Caco-2 (cell line): ENCODE measurements around the gene IGFBP6. TPM values are rescaled to one million over a fixed set of nuclear protein-coding genes. Genes with fewer than 3 reads are reported as not detected.

Experiments used
- BruUV-seq: library from RNA; stranded (reverse); fragments of 400-500 nt; replicated peaks from 2 replicates; lab custom pipeline; 2021; lab: Mats Ljungman, UMichigan
- CTCF ChIA-PET: fragments of 300-600 bp; sonication (Branson Sonifier 250); formaldehyde crosslinking; loops from one replicate; lab custom pipeline; 2022; ENCODE audit warnings: antibody characterized with exemption; lab: Charles Lee
- POLR2A ChIA-PET: fragments of 300-600 bp; sonication (Branson Sonifier 250); formaldehyde crosslinking; loops from one replicate; lab custom pipeline; 2022; ENCODE audit warnings: antibody characterized with exemption; lab: Charles Lee
- DNase-seq, 2 experiments: peaks; one replicate each; pipeline versions ENCODE4 v3.0.0 to v3.0.0-alpha.2; 2020 to 2022
- H3K27me3 ChIP-seq: replicated peaks from 2 replicates; pipeline ENCODE4 v1.6.0; 2011; ENCODE audit warnings: low read length; ENCODE audit not compliant: control insufficient read depth, insufficient read depth
- H3K36me3 ChIP-seq: 2 replicates; pipeline ENCODE4 v1.5.1; 2011; ENCODE audit warnings: low read length; ENCODE audit not compliant: control insufficient read depth, insufficient read depth
- H3K4me1 ChIP-seq: fragments of 250-450 bp; sonication (Bioruptor Pico); 2 replicates; pipeline ENCODE4 v1.5.1; 2020; ENCODE audit warnings: mild to moderate bottlenecking
- H3K4me3 ChIP-seq: 2 replicates; pipeline ENCODE4 v1.5.1; 2011; ENCODE audit warnings: low read depth, mild to moderate bottlenecking, control low read depth, low read length
- H3K9me3 ChIP-seq: fragments of 250-450 bp; sonication (Bioruptor Pico); 2 replicates; pipeline ENCODE4 v1.5.1; 2020; ENCODE audit warnings: mild to moderate bottlenecking, moderate library complexity
- H3K27ac Mint-ChIP-seq: one replicate; pipeline ENCODE4 v1.8.0; 2022; ENCODE audit warnings: mixed read lengths; ENCODE audit not compliant: unreplicated experiment
- H3K27me3 Mint-ChIP-seq: one replicate; pipeline ENCODE4 v1.8.0; 2022; ENCODE audit warnings: mixed read lengths; ENCODE audit not compliant: insufficient read depth, unreplicated experiment
- H3K36me3 Mint-ChIP-seq: one replicate; pipeline ENCODE4 v1.8.0; 2022; ENCODE audit warnings: mild to moderate bottlenecking, mixed read lengths; ENCODE audit not compliant: insufficient read depth, unreplicated experiment
- H3K4me1 Mint-ChIP-seq: one replicate; pipeline ENCODE4 v1.8.0; 2022; ENCODE audit warnings: low read depth, mixed read lengths; ENCODE audit not compliant: unreplicated experiment
- H3K4me3 Mint-ChIP-seq: one replicate; pipeline ENCODE4 v1.8.0; 2022; ENCODE audit warnings: mild to moderate bottlenecking, moderate library complexity, mixed read lengths; ENCODE audit not compliant: unreplicated experiment
- H3K9me3 Mint-ChIP-seq: one replicate; pipeline ENCODE4 v1.8.0; 2022; ENCODE audit warnings: mixed read lengths; ENCODE audit not compliant: unreplicated experiment
- CTCF ChIP-seq, 2 experiments: fragments of 200-600 bp in 1 of 2; IDR thresholded peaks; 1 replicate in 1 of 2; 2 replicates in 1 of 2; pipeline versions ENCODE4 v1.5.1 to v1.8.0; 2011 to 2022; ENCODE audit warnings: antibody characterized with exemption in 1 of 2, control low read depth in 1 of 2, inconsistent platforms in 1 of 2, low read depth in 1 of 2, low read length in 1 of 2, mild to moderate bottlenecking in 1 of 2, moderate library complexity in 1 of 2; ENCODE audit not compliant: insufficient read depth in 1 of 2, severe bottlenecking in 1 of 2, unreplicated experiment in 1 of 2
- intact Hi-C: fragments of 100-400 bp; cut with micrococcal nuclease; formaldehyde crosslinking; loops from one replicate; pipeline ENCODE4 v1.10.0; 2022; ENCODE audit not compliant: unreplicated experiment
- total RNA-seq: library from RNA; stranded (reverse); gene quantifications from 2 replicates; pipeline ENCODE4 v1.2.3, GENCODE V29; 2022

Gene IGFBP6
- total RNA-seq, 1 experiment from 2014 or later: 34.7 TPM

DNA sequence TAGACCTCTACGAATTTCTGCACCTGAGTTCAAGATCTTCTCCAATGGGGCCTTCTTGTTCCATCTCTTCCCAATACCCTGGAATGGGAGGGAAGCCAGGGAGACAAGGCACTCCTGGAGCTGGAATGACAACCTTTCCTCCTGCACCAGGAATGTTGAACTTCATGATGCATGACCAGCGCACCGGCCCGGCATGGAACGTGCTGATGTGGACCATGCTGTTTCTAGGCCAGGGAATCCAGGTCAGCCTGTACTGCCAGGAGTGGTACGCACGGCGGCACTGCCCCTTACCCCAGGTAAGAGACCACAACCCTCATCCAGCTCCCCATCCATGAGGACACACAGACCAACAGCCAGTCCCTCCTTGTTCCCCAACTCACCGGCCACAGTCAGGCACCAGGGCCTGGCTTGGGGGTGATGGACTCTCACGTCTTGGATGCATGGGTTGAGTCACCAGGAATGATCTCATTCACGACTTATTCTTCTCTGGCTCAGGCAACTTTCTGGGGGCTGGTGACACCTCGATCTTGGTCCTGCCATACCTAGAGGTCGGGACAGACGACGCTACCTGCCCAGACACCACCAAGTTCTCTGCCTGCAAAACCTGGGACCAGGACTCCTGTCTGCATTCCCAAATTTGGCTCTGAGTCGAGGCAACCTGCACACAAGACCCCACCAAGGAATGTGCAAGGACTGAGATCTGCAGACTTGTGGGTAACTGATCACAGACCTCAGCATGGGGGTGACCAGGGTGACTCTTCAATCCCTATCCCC is 26.3 kb downstream of the IGFBP6 start:
- Histone ChIP-seq H3K4me3 (no peak overlapping the region), H3K36me3 (0 out of 2 replicates have a peak, but pooled peaks cover 1% of the 10 kb centered on the region), H3K4me1 (peaks cover 15% of the 10 kb centered on the region; the same call in 1 of the 2 replicates), H3K27me3 (no peaks in the 10 kb centered on the region), H3K9me3 (no peaks in the 10 kb centered on the region)
- peak overlapping the region; percentile 3 for H3K27ac Mint-ChIP-seq
- no peak for TF ChIP-seq CTCF (IDR thresholded peaks at IDR 0.05; ENCODE audit: insufficient read depth in 1 of 2, low read depth in 1 of 2, low read length in 1 of 2, severe bottlenecking in 1 of 2, unreplicated experiment in 1 of 2)
- no peak for DNase-seq
- no TSS peak for BruUV-seq
- H3K27me3 Mint-ChIP-seq: peaks cover 5% of the 10 kb centered on the region
- POLR2A ChIA-PET: interaction anchor here (0.6 to 1.2 kb wide), 2 partner anchors 21 to 34 kb away, joined by 3 to 8 read pairs; partner anchors contain the start of gene SOAT2
- peaks cover 20% of the 10 kb centered on the region for H3K4me1 Mint-ChIP-seq
- no peaks in the 10 kb centered on the region for H3K9me3 Mint-ChIP-seq
- H3K36me3 Mint-ChIP-seq: peaks cover 7% of the 10 kb centered on the region
- CTCF ChIA-PET: no interaction called here
- no peak overlapping the region for H3K4me3 Mint-ChIP-seq
- intact Hi-C loops: no loop called here

DNA sequence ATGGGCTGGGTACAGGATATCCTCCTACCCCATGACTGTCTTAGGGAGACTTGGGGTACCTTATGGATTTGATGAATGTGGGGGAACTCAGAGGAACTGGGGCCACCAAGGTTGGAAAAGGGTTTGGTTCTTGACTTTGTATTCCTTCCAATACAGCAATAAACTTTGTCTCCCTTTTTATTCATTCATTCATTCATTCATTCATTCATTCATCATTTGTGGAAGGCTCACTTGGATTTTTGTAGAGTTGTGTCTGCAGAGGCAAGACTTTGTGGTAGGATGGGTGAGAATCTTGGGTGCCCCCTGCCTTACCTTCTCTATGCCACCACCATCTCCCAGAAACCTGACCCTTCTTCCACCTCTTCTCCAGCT is 26.9 kb downstream of the IGFBP6 start:
- H3K27me3 Mint-ChIP-seq: peaks cover 5% of the 10 kb centered on the region
- peaks cover 7% of the 10 kb centered on the region for H3K36me3 Mint-ChIP-seq
- no peak for TF ChIP-seq CTCF (IDR thresholded peaks at IDR 0.05; ENCODE audit: insufficient read depth in 1 of 2, low read depth in 1 of 2, low read length in 1 of 2, severe bottlenecking in 1 of 2, unreplicated experiment in 1 of 2)
- Histone ChIP-seq H3K27me3 (no peaks in the 10 kb centered on the region), H3K9me3 (no peaks in the 10 kb centered on the region), H3K4me3 (no peak overlapping the region), H3K4me1 (peaks cover 15% of the 10 kb centered on the region; the same call in 1 of the 2 replicates), H3K36me3 (0 out of 2 replicates have a peak, but pooled peaks cover 1% of the 10 kb centered on the region)
- no peaks in the 10 kb centered on the region for H3K9me3 Mint-ChIP-seq
- no peak for DNase-seq
- H3K27ac Mint-ChIP-seq: no peak overlapping the region
- no TSS peak for BruUV-seq
- ChIA-PET CTCF (no interaction called here), POLR2A (no interaction called here)
- no peak overlapping the region for H3K4me3 Mint-ChIP-seq
- peaks cover 20% of the 10 kb centered on the region for H3K4me1 Mint-ChIP-seq
- intact Hi-C loops: no loop called here

GRCh38 chr12:53127169-53127568 is 29.7 kb downstream of the IGFBP6 start:
- no peak overlapping the region for H3K27ac Mint-ChIP-seq
- no TSS peak for BruUV-seq
- intact Hi-C loops: no loop called here

More at GRCh38 chr12:53127169-53127568, 29.7 kb downstream of the IGFBP6 start:
- ChIA-PET POLR2A (no interaction called here), CTCF (no interaction called here)
- peaks cover 5% of the 10 kb centered on the region for H3K27me3 Mint-ChIP-seq
- no peak for DNase-seq
- Histone ChIP-seq H3K4me3 (no peak overlapping the region), H3K4me1 (peaks cover 8% of the 10 kb centered on the region; the same call in 1 of the 2 replicates), H3K9me3 (no peaks in the 10 kb centered on the region), H3K36me3 (0 out of 2 replicates have a peak, but pooled peaks cover 1% of the 10 kb centered on the region), H3K27me3 (no peaks in the 10 kb centered on the region)
- TF ChIP-seq CTCF (IDR thresholded peaks at IDR 0.05; ENCODE audit: insufficient read depth in 1 of 2, low read depth in 1 of 2, low read length in 1 of 2, severe bottlenecking in 1 of 2, unreplicated experiment in 1 of 2): no peak
- H3K36me3 Mint-ChIP-seq: peaks cover 1% of the 10 kb centered on the region
- no peaks in the 10 kb centered on the region for H3K9me3 Mint-ChIP-seq
- H3K4me3 Mint-ChIP-seq: no peak overlapping the region
- peaks cover 13% of the 10 kb centered on the region for H3K4me1 Mint-ChIP-seq
